HG03103 (cell line): ENCODE data around the gene PLPPR1.

ENCODE experiments used
- ATAC-seq: cut with Tn5 transposase; IDR thresholded peaks from one replicate; pipeline ENCODE4 v1.9.1; 2021; ENCODE audit warnings: low read depth; ENCODE audit not compliant: unreplicated experiment

PLPPR1 gene

GRCh38 chr9:101028346-101029314 lies at the start of gene PLPPR1:
TSS of gene PLPPR1 (plus strand) at chr9:101028727.
- no peak for ATAC-seq

- no peak for ATAC-seq
Observed at GRCh38 chr9:100989731-100990130, 38.8 kb upstream of the PLPPR1 start.

- no peak for ATAC-seq
Observed at GRCh38 chr9:100990605-100991381, 37.7 kb upstream of the PLPPR1 start.

- no peak for ATAC-seq
Observed at GRCh38 chr9:100992632-100993031, 35.9 kb upstream of the PLPPR1 start.

- ATAC-seq, result no peak
Observed at GRCh38 chr9:100999906-101000544, 28.5 kb upstream of the PLPPR1 start.

- ATAC-seq, result no peak
Observed at GRCh38 chr9:101005246-101005645, 23.3 kb upstream of the PLPPR1 start.

GRCh38 chr9:101014566-101014965 lies 14.0 kb upstream of the PLPPR1 start:
- no peak for ATAC-seq

- ATAC-seq, result no peak
Observed at GRCh38 chr9:101018467-101018866, 10.1 kb upstream of the PLPPR1 start.

- ATAC-seq, result no peak
Observed at GRCh38 chr9:101022704-101023103, 5.8 kb upstream of the PLPPR1 start.

GRCh38 chr9:101025940-101026339 lies 2.6 kb upstream of the PLPPR1 start:
- ATAC-seq, result no peak

GRCh38 chr9:101026824-101027223 lies 1.7 kb upstream of the PLPPR1 start:
- no peak for ATAC-seq

GRCh38 chr9:101027236-101027635 lies 1.3 kb upstream of the PLPPR1 start:
- no peak for ATAC-seq

- no peak for ATAC-seq
Observed at GRCh38 chr9:101027733-101028345, 688 bp upstream of the PLPPR1 start.

- no peak for ATAC-seq
Observed at GRCh38 chr9:101029315-101030085, 973 bp downstream of the PLPPR1 start.

GRCh38 chr9:101030086-101030391 lies 1.5 kb downstream of the PLPPR1 start:
- no peak for ATAC-seq

- no peak for ATAC-seq
Observed at GRCh38 chr9:101032426-101032825, 3.9 kb downstream of the PLPPR1 start.

GRCh38 chr9:101034222-101034621 lies 5.7 kb downstream of the PLPPR1 start:
- no peak for ATAC-seq

GRCh38 chr9:101035098-101035497 lies 6.6 kb downstream of the PLPPR1 start:
- no peak for ATAC-seq

- no peak for ATAC-seq
Observed at GRCh38 chr9:101037430-101037829, 8.9 kb downstream of the PLPPR1 start.

- no peak for ATAC-seq
Observed at GRCh38 chr9:101038488-101038887, 10.0 kb downstream of the PLPPR1 start.
